Body of pancreas (tissue), 4 donors: ENCODE results near the gene PCDH15.
"Not testable (repeated sequence)": the region's sequence is repeated elsewhere in the genome, so short reads cannot be mapped to it uniquely, and the experiment has no call there.

Experiments
- CTCF ChIP-seq, 7 experiments: fragments of 450-650 bp in 4 of 7; fragments of 200-600 bp in 3 of 7; sonication (generic) in 3 of 7; IDR thresholded peaks; one replicate each; pipeline ENCODE4 v1.5.1; 2016 to 2019; ENCODE audit warnings: antibody characterized with exemption in 7 of 7
- POLR2A ChIP-seq, 3 donors: fragments of 450-650 bp; IDR thresholded peaks; one replicate each; pipeline ENCODE4 v1.6.1; 2016; ENCODE audit warnings: antibody characterized with exemption in 3 of 3, mild to moderate bottlenecking in 2 of 3

- not testable (repeated sequence) for TF ChIP-seq CTCF, POLR2A (IDR thresholded peaks at IDR 0.05)
Observed at GRCh38 chr10:54394598-54394997, 406.4 kb downstream of the PCDH15 start.
